GM21723 (cell line): ENCODE measurements around the gene KIF5C.

Experiments
- ATAC-seq: cut with Tn5 transposase; IDR thresholded peaks from one replicate; pipeline ENCODE4 v1.9.1; 2021; ENCODE audit warnings: mild to moderate bottlenecking, moderate library complexity; ENCODE audit not compliant: unreplicated experiment

KIF5C gene

DNA sequence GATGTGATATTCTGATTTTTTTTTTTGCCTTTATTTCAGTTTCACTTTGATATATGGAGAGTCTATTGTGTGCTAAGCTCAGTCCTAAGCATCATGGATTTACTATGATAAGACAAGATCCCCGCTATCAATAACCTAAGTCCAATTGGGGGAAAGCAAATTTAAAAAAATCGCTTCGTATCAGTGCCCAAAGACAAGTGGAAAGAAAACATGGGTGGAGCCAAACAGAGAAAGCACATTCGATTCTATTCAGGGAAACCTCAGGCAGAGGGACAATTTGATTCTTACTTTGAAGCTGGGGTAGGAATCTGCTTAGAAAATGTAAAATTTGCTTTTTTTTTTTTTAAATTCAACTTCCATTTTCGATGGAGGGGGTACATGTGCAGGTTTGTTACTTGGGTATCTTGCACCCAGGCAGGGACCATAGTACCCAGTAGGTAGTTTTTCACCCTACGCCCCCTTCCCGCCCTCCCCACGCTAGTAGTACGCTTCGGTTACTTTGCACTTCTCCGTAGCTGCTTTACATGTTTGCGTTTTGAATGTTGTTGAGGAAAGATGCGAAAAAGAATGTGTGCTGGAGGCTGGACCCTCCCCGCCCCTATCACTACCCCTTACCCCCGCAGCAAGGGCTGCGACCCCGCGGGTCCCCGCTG is 12.4 kb downstream of the KIF5C start:
- no peak for ATAC-seq

DNA sequence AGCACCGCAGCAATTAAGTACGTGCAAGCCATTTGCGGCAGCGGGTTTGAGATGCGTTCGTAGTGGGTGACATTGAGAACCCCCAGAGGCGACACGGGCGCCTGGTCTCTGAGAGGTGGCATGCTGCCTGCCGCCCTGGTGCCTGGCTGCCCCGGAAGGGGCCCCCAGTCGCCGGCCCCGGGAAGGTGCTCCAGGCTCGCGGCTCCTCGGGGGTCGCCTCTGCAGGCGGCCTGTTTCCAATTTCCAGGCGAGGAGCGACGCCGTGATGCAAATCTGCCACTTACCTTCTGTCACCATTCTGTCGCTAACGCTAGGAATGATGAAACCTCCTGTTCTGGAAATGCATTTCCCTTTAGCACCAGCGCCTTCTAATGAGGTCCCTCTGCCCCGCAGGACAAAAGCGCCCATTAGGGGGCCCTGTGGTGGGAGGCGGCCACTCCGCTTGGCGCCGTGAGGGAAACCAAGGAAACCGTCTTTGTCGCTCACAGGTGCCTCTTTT is 13.0 kb downstream of the KIF5C start:
- no peak for ATAC-seq

DNA sequence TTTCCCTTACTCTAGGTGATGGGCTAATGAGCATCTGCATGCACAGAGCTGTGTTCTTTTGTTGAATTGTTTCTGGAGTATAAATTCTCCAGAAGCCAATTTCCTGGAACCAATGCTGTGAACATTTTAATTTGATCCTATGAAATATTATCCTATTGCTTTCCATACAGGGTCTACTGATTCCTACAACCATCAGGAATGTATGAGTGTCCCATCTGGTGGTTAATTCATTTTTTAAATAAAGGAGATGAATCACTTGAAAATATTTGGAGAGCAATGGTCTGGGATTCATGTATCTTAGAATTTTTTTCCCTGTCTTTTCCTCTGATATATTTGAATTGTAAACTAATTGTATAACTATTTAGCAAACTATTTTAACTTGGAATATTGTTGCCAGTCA is 14.0 kb downstream of the KIF5C start:
- ATAC-seq: no peak

DNA sequence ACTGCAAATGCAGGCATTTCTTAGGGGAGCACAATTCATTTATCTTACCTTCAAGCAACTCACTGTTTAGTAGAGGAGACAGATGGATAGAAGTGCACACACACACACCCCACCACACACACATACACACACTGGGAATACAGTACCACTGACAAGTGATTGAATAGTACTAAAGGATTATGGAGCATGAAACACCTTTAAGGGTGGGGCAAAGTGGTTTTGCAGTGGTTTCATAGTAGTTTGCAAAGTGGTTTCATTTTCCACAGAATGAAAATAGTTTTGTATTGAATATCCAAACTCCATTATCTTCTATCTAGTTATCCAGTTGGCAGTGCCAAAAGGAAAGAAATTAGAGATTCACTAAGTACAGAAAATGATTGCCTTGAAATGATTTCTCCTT is 18.9 kb downstream of the KIF5C start:
- ATAC-seq: no peak

DNA sequence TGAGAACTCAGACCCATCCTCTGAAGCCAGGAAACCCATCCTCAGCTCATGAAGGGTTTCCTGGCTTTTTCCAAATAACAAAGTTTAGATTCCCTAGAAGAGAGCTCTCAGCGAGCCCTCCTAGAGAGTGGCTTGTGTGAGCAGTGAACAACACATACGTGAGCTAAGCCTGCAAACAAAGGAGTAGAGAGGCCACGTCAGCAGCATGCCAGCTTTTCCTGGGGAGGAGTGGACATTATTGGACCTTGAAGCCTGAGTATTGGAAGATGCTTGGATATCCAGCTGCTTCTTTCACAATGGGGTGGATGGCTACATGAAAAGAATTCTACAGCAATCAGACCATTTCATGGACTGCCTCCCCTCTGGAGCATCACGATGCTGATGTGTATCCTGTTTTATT is 21.1 kb downstream of the KIF5C start:
- no peak for ATAC-seq

DNA sequence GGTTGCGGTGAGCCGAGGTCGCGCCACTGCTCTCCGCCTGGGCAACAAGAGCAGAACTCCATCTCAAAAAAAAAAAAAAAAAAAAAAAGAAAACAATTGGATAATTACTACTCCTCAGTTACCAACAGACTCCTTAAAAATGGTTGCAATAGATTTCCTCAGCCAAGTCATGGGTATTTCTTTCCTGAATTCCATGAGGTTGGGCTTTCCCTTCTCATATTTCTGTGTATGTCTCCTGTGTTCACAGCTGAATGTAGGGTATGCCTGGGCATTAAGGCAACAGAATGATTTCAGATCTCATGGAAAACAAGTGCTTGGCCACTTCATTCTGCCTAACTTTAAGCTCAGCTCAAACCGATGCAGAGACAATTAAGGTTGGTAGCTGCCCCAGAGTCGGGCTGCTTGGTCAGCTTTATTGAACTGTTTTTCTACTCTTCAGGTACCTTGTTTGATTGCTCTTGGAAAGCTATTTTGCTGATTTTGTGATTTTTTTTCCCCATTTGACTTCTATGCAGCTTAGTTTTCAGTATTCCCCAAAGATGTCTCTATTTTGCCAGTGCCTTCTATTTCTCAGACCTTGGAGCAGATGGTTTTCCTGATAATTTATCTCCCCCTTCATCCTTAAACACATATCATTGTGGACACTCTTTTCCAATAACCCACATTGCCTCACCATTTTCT is 24.8 kb downstream of the KIF5C start:
- no peak for ATAC-seq

DNA sequence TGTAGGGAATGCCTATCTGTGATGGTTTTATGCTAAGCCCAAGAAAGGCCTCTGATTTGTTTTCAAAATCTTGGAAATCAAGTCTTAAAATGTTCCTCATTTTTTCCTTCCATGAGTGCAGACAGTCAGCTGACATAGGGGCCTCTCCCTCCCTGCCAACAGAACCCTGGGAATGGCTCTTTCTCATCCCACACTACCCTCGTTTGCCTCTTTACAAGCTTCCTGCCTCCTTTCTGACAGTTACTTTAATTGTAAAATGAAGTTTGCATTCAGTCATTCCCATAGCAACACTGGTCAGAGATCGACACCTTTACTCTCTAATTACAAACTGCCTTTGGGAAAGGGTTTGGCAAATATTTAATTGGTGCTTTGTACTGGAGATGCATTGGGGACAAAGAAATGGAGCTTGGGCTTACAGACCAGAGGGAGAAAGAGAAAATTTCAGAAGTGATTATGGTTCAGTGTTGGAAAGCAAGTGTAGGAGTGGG is 25.4 kb downstream of the KIF5C start:
- ATAC-seq: no peak

DNA sequence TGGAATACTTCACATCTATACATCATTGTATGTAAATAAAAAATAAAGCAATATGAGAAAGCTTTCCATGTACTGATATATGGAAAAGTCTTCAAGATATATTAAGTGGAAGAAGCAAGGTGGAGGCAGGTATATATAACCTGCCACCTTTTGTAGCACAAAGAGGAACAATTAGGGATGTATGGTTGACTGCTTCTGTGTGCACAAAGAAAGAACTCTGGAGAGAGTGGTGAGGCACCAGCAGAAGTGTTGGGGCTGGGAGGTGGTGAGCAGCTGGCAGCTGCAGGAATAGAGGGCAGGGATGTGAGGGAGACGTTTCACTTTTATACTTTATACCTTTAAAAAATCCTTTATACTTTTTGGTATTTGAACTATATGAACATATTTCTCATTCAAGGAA is 26.1 kb downstream of the KIF5C start:
- ATAC-seq: no peak

DNA sequence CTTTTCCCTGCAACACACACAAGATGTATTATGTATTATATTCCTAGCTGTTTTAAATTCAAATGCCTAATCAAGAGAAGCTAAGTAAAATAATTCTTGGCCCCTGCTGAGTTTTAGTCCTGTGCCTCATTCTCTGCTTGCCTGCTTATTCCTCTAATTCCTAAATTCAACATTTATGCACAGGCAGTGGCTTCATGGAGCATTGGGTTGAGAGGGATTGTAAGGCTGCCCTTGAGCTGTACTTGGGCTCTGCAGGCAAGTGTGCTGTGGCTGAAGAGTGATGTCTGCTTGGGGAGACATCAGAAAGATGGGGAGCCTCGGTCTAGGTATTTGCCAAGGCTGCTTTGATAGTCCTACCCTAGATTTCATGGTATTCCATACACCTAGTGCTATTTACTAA is 27.8 kb downstream of the KIF5C start:
- no peak for ATAC-seq

DNA sequence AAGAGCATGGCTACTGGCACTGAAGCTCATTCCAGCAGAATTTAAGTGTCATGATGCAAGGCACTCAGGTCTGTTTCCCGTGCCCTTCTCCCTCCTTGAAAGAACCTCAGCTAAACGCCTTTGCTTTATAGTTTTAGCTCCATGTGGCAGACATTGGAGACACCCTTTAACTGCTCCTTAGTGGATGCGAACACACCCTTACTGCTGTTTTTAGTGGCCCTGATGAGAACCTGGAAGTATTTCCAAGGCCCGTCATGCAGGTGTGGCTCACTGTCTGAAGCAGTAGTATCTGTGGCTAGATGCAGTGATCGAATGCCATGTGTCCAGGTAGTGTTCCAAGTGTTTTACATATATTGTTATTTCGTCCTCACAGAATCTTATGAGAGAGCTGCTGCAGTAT is 28.3 kb downstream of the KIF5C start:
- ATAC-seq: no peak

DNA sequence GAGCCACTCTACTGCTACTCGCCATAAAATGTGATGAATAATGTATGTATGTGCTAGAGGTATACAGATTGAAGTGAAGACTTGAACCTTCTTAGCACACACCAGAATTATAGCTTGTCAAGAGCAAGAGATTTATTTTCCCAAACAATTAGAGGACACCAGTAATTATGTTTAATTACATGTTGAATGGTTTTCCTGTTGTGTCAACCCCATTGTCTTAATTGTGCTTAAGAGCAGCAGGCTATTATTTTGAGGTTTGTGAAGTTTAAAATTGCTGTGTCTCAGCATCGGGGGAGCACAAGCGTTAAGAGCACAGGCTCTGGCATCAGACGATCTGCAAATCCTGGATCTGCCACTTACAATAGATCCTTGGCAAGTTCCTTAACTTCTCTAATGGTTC is 29.0 kb downstream of the KIF5C start:
- ATAC-seq: no peak

DNA sequence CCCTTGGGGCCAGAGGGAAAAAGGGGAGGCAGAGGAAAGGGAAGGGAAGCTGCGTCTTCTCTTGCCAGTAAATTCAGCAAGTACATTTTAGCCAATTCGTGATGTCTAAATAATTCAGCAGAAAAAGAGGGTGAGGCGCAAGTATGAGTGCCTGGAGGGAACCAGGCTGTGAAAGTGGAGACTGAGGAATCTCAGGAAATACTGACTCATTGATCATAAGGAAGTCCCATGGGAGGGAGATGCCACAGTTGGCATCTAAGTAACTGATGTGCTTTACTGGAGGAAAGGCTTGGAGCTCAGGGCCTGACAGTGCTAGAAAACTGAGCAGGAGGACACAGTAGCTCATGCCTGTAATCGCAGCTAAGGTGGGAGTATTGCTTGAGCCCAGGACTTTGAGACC is 31.1 kb downstream of the KIF5C start:
- no peak for ATAC-seq

DNA sequence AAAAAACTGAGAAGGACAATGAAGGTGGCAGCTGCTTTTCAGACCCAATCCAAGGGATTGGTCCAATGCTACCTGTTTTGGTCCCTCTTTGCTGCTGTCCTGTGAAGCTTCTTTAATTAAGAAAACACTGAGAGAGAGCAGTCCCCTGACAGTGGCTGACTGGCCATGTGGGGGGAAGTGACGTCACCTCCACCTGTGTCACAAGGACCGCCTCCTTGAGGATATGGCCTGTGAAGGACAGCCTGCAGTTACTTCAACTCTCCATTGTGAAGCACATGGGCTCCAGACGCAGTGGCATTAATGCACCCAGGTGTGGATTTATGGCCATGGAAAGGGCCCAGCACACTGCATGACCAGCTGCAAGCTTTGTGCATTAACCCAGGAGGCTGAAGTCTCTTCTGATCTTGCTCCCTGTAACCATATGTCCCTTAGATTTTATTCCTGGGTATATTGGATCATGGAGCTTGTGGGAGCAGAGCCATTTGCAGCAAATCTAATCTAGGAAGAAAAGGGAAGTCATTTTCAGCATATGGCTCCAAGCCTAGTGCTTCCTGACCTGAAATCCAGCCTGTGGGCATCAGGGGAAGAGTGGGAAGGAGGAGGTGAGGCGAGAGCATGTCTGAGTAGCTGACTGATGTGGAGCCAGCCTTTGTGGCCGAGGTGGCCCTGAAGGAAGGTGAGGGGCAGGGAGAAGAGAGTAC is 32.2 kb downstream of the KIF5C start:
- ATAC-seq: no peak

DNA sequence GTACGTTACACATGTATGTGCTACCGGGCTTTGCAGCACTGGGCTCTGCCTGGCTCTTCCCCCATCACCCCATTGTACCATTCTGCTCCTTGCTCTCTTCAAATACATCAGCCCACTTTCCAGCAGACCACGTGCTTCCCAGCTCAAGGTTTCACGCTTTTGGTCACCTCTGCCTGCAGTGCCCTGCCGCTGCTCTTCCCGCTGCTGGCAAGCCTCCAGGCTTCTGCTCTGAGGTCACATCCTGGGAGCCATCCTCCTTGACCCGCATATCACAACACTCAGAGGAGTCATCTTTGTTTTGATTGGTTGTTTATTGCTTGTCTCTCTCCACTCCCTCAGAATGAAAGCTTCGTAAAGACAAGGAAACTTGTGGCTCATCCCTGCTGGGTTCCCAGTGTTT is 34.1 kb downstream of the KIF5C start:
- no peak for ATAC-seq

DNA sequence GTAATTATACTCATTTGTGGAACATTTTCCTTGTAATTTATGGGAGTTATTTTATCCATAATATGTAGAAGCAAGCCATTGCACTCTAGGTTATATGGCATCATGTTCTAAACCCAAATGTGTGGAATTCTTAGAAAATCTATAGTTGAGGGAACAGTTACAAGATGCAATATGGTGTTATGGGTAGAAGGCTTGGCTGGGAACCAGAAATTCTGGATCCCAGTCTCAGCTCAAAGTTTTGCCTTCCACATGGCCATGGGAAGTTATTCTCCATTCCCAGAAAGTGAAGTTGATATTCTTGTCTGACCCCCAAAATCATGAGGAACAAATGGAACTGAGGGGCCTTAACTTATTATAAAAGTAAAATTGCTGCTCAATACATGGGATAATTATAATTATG is 38.0 kb downstream of the KIF5C start:
- no peak for ATAC-seq

DNA sequence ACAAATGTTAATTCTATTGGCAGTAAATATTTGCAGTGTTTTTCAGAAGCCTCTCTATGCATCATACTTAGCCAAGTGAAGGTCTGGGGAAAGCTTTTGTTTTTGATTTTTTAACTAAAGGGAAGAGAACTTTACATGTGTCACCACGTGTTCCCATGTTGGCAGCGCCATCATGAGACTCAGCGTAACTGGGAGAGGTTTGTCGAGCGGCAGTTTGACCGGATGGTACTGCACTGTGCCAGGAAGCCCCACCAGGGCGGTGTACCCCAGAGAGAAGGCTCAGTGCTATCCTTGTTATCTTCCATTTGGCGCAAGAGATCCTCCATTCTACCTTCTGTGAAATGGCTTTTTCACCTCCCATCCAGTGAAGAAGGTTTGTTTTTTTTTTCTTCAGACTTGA is 38.5 kb downstream of the KIF5C start:
- no peak for ATAC-seq

DNA sequence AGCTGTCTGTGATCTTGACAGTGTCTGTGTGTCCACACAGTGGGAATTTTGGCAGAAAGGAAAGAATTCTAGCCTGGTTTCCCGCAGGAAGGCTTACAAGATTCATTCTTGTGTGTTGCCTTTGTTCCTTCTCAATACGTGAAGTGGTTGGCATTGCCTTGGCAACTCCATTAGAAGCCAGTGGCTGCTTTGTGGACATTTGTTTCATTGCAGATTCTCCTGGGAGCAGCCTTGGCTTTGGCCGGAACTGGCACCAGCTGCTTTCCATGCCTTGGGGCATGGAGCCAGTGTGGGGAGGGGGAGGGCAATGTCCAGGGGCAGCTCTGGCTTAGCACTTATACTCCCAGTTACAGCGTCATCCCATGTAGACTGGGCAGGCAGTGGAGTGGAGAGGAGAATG is 39.4 kb downstream of the KIF5C start:
- no peak for ATAC-seq

DNA sequence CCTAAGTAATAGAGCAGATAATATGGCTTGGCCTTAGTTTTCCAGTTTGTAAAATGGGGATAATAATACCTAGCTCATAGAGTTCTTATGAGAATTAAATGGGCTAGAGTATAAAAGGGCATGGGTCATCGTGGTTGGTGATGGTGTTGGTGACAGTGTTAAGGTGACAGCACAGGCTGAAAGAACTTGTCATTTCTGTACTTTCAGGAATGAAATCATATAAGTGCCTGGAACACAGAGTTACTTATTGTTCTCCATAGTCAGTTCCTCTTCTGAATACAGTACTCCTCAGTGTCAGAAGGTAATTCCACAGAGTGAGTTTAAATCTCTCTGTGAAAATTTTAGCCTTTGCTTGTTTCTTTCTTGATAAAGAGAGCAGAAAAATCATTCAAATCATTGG is 42.4 kb downstream of the KIF5C start:
- ATAC-seq: no peak

DNA sequence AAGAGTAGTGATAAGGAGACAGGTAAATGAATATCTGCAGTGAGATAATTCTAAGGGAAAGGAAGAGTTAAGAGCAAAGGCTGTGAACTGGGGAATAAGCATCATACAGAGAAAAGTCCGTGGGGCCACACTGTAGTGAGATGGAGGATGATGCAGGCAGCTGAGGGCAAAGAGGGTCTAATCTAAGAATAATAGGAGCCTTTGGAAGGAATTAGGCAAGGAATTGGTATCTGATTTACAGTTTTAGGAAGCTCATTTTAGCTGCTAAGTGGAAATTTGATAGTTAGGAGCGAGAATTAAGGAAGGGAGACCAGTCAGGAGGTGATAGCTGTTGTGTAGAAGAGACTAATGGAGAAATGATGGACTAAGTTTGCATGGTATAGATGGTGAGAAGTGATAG is 43.5 kb downstream of the KIF5C start:
- ATAC-seq: no peak

DNA sequence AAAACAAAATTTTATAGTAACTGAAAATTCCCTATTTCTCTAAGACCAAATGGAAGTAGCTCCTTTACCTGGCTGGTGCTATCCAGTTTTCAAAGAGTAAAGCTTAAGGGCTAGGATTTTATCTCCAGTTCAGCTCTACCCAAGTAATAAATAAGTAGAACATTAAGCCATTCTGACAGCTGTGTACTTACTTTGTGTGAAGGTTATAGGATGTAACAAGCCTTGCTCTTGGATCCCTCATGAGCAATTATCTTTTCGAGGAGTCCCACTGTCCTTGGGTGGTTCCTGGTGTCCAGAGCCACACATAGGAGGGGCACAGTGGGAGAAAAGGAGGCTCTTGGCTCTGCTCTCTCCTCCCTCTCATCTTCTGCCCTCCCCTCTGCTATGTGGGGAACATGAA is 45.5 kb downstream of the KIF5C start:
- no peak for ATAC-seq

DNA sequence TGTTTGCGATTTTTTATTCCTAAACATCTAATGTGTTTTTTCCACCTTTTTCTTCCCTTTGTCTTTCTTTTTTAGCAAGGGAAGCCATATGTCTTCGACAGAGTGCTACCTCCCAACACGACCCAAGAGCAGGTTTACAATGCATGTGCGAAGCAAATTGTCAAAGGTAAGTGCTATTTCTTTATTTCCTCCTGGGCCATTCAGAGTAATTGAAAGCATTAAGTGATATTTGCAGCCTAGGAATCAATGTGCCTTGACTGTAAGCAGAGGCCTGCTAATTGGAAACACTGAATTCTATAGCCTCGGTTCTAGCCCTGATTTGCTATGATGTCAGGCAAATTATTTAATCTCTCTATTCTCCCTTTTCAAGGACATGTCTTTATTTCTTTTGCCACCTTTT is 47.0 kb downstream of the KIF5C start:
- ATAC-seq: no peak
